Activated T-cell treated with anti-CD3 and anti-CD28 coated beads, Interleukin-2, amount 50 U/mL, for 72 hours (primary cell): Measurements from ENCODE around the gene PPP1R2B. TPM values are rescaled to one million over a fixed set of nuclear protein-coding genes. Genes with fewer than 3 reads are reported as not detected.

Experiments
- ATAC-seq, 2 donors: fragments of 150-1000 bp; cut with Tn5 transposase; replicated peaks in 1 of 2; 2 replicates each; pipeline ENCODE4 v1.10.0; 2021; ENCODE audit warnings: moderate library complexity in 2 of 2, mild to moderate bottlenecking in 1 of 2
- DNase-seq, 2 donors: peaks; one replicate each; pipeline ENCODE4 v3.0.0; 2021 to 2022; ENCODE audit warnings: mixed read lengths in 1 of 2
- H3K27ac Mint-ChIP-seq: one replicate; pipeline ENCODE4 v1.8.0; 2022; ENCODE audit warnings: mild to moderate bottlenecking, moderate library complexity, mixed read lengths
- H3K27me3 Mint-ChIP-seq: one replicate; pipeline ENCODE4 v1.8.0; 2022; ENCODE audit warnings: low read depth, mixed read lengths
- H3K36me3 Mint-ChIP-seq, 2 donors: one replicate each; pipeline ENCODE4 v1.8.0; 2022; ENCODE audit warnings: mixed read lengths in 2 of 2, mild to moderate bottlenecking in 1 of 2; ENCODE audit not compliant: insufficient read depth in 2 of 2
- H3K4me1 Mint-ChIP-seq: one replicate; pipeline ENCODE4 v1.8.0; 2022; ENCODE audit warnings: low read depth, mixed read lengths
- H3K4me3 Mint-ChIP-seq, 2 donors: one replicate each; pipeline ENCODE4 v1.8.0; 2022; ENCODE audit warnings: mild to moderate bottlenecking in 2 of 2, mixed read lengths in 2 of 2, moderate library complexity in 2 of 2
- H3K9me3 Mint-ChIP-seq, 2 donors: one replicate each; pipeline ENCODE4 v1.8.0; 2022; ENCODE audit warnings: mixed read lengths in 2 of 2
- total RNA-seq, 2 donors: library from RNA; stranded (reverse); gene quantifications; one replicate each; pipeline ENCODE4 v1.2.3, GENCODE V29; 2022

Gene PPP1R2B
- total RNA-seq, result under 1 TPM; 0.34 to 0.42 TPM

GRCh38 chr5:156850206-156850751 lies at the start of gene PPP1R2B:
Gene PPP1R2B (plus strand): TSS chr5:156850295. CDS start chr5:156850563, 268 bp downstream.
- H3K4me1 Mint-ChIP-seq, result peaks cover 7% of the 10 kb centered on the region
- ATAC-seq (no peak), DNase-seq (no peak)
- peaks cover 10 to 19% of the 10 kb centered on the region in 2 donors for H3K9me3 Mint-ChIP-seq
- peaks cover 18 to 30% of the 10 kb centered on the region in 2 donors for H3K36me3 Mint-ChIP-seq
- no peak within 1 kb of the TSS for H3K4me3 Mint-ChIP-seq
- H3K27me3 Mint-ChIP-seq, result peaks cover 25% of the 10 kb centered on the region
- no peak within 1 kb of the TSS for H3K27ac Mint-ChIP-seq

- peaks cover 0 to 1% of the 10 kb centered on the region in 2 donors for H3K36me3 Mint-ChIP-seq
- peaks cover 5% of the 10 kb centered on the region for H3K4me1 Mint-ChIP-seq
- DNase-seq (no peak), ATAC-seq (no peak)
- no peak overlapping the region for H3K4me3 Mint-ChIP-seq
- peaks cover 0 to 2% of the 10 kb centered on the region in 2 donors for H3K9me3 Mint-ChIP-seq
- no peak overlapping the region for H3K27ac Mint-ChIP-seq
- H3K27me3 Mint-ChIP-seq, result peaks cover 6% of the 10 kb centered on the region
Measured at GRCh38 chr5:156800929-156801328, 49.2 kb upstream of the PPP1R2B start.

DNA sequence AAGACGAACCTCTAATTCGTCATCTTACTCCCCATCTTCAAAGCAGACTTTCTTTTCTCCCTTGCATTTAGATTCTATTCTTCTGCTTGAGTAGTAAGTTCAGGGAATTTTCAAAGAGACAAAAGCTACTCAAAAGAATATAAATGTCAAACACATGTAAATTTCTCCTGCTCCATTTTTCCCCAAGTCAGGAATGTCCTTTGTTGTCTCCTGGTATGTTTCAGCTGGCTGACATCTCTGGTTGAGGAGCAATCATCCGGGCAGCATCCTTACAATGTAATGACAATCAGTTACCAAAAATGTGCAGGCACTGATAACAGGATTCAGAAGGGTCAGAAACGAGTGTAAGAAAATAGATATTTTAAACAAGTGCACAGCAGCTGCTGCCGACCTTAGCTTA lies 47.6 kb upstream of the PPP1R2B start:
- no peak for DNase-seq
- ATAC-seq, result no peak
- Mint-ChIP-seq H3K27me3 (peaks cover 8% of the 10 kb centered on the region), H3K27ac (no peak overlapping the region), H3K4me1 (peaks cover 5% of the 10 kb centered on the region), H3K4me3 (no peak overlapping the region), H3K36me3 (peaks cover 0 to 7% of the 10 kb centered on the region in 2 donors), H3K9me3 (peaks cover 3 to 5% of the 10 kb centered on the region in 2 donors)

GRCh38 chr5:156803404-156803803 lies 46.7 kb upstream of the PPP1R2B start:
- Mint-ChIP-seq H3K9me3 (peaks cover 3 to 5% of the 10 kb centered on the region in 2 donors), H3K4me1 (peaks cover 5% of the 10 kb centered on the region), H3K27me3 (peaks cover 8% of the 10 kb centered on the region), H3K36me3 (peaks cover 0 to 7% of the 10 kb centered on the region in 2 donors), H3K27ac (no peak overlapping the region), H3K4me3 (no peak overlapping the region)
- no peak for ATAC-seq
- no peak for DNase-seq

- Mint-ChIP-seq H3K27me3 (no peaks in the 10 kb centered on the region), H3K27ac (no peak overlapping the region), H3K4me3 (no peak overlapping the region), H3K36me3 (peaks cover 0 to 2% of the 10 kb centered on the region in 2 donors), H3K4me1 (peaks cover 9% of the 10 kb centered on the region), H3K9me3 (peaks cover 2% of the 10 kb centered on the region in 2 donors)
- DNase-seq (no peak), ATAC-seq (no peak)
Measured at GRCh38 chr5:156812959-156813358, 37.1 kb upstream of the PPP1R2B start.

- peak; percentile 67 to 78 for ATAC-seq
Measured at GRCh38 chr5:156815988-156816599, 34.0 kb upstream of the PPP1R2B start.

GRCh38 chr5:156819537-156819936 lies 30.6 kb upstream of the PPP1R2B start:
- ATAC-seq, result no peak
- no peak overlapping the region for H3K27ac Mint-ChIP-seq
- no peak for DNase-seq
- H3K9me3 Mint-ChIP-seq, result no peaks in the 10 kb centered on the region
- no peaks in the 10 kb centered on the region for H3K27me3 Mint-ChIP-seq
- no peak overlapping the region for H3K4me3 Mint-ChIP-seq
- no peaks in the 10 kb centered on the region for H3K36me3 Mint-ChIP-seq
- peaks cover 19% of the 10 kb centered on the region for H3K4me1 Mint-ChIP-seq

More at GRCh38 chr5:156815988-156816599, 34.0 kb upstream of the PPP1R2B start:
- Mint-ChIP-seq H3K9me3 (peaks cover 0 to 2% of the 10 kb centered on the region in 2 donors), H3K27me3 (no peaks in the 10 kb centered on the region), H3K4me1 (peaks cover 19% of the 10 kb centered on the region), H3K4me3 (no peak overlapping the region), H3K36me3 (no peaks in the 10 kb centered on the region), H3K27ac (peak overlapping the region; percentile 1)
- DNase-seq, result peak; percentile 25 to 50

DNA sequence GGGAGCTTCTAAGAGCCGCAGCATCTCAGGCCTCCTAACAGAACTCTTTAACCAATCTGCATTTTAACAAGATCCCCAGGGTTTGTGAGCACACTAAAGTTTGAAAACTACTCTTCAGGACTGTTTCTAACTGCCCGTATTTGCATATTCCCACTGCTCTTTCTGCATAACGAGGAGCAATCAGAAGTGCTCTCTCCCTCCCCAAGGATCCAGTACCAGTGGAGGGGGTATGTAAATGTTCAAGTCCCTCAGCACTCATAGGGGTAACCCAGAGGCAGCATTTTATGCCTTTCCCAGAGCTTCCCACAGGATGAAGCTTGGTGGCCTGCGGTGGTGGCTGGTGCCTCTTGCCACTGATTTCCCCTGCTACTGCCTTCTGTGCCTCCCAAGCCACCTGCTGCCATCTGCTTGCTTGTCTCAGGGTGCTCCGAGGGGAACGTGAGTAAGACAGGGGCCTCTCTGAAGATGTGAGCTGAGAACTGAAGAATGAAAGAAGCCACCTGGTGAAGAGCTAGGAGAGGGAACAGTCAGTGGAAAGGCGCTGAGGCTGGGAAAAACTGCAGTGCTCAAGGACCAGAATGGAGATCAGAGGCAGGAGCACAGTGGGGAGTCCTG lies 30.0 kb upstream of the PPP1R2B start:
- Mint-ChIP-seq H3K27me3 (no peaks in the 10 kb centered on the region), H3K4me1 (peaks cover 18% of the 10 kb centered on the region), H3K36me3 (no peaks in the 10 kb centered on the region), H3K9me3 (no peaks in the 10 kb centered on the region), H3K4me3 (no peak overlapping the region), H3K27ac (no peak overlapping the region)
- ATAC-seq (no peak), DNase-seq (no peak)

GRCh38 chr5:156824241-156824640 lies 25.9 kb upstream of the PPP1R2B start:
- Mint-ChIP-seq H3K9me3 (no peaks in the 10 kb centered on the region), H3K36me3 (peaks cover 0 to 3% of the 10 kb centered on the region in 2 donors), H3K4me3 (no peak overlapping the region), H3K4me1 (peaks cover 18% of the 10 kb centered on the region), H3K27me3 (no peaks in the 10 kb centered on the region), H3K27ac (no peak overlapping the region)
- ATAC-seq, result no peak
- DNase-seq, result no peak

GRCh38 chr5:156824800-156825199 lies 25.3 kb upstream of the PPP1R2B start:
- Mint-ChIP-seq H3K9me3 (no peaks in the 10 kb centered on the region), H3K36me3 (peaks cover 0 to 3% of the 10 kb centered on the region in 2 donors), H3K4me3 (no peak overlapping the region), H3K4me1 (peaks cover 16% of the 10 kb centered on the region), H3K27ac (no peak overlapping the region), H3K27me3 (no peaks in the 10 kb centered on the region)
- DNase-seq (no peak), ATAC-seq (no peak)

- H3K4me3 Mint-ChIP-seq, result no peak overlapping the region
- no peaks in the 10 kb centered on the region for H3K9me3 Mint-ChIP-seq
- ATAC-seq, result no peak
- H3K36me3 Mint-ChIP-seq, result peaks cover 0 to 3% of the 10 kb centered on the region in 2 donors
- no peaks in the 10 kb centered on the region for H3K27me3 Mint-ChIP-seq
- no peak for DNase-seq
- no peak overlapping the region for H3K27ac Mint-ChIP-seq
- H3K4me1 Mint-ChIP-seq, result peaks cover 9% of the 10 kb centered on the region
Measured at GRCh38 chr5:156825688-156826087, 24.4 kb upstream of the PPP1R2B start.

DNA sequence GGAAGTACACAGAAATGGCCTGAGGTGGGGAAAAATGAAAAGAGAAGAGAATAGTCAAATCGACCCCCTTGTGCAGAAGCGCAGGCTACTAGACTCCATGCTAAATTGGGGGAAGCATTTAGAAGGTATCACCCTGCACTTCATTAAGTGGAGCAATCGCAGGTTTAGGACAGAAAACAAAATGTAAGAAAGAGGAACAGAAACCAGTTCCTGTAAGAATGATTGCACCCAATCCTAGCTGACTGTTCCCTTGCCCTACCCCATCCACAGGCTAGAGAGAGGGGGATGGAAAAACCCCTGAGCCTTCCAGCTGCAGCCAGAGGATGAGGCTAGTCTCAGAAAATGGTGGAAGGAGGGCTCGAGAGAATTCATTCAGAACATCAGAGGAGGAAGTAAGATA lies 23.9 kb upstream of the PPP1R2B start:
- DNase-seq (no peak), ATAC-seq (no peak)
- no peaks in the 10 kb centered on the region for H3K9me3 Mint-ChIP-seq
- no peak overlapping the region for H3K4me3 Mint-ChIP-seq
- H3K4me1 Mint-ChIP-seq, result peaks cover 9% of the 10 kb centered on the region
- no peaks in the 10 kb centered on the region for H3K27me3 Mint-ChIP-seq
- H3K36me3 Mint-ChIP-seq, result peaks cover 0 to 3% of the 10 kb centered on the region in 2 donors
- no peak overlapping the region for H3K27ac Mint-ChIP-seq

GRCh38 chr5:156834916-156835315 lies 15.2 kb upstream of the PPP1R2B start:
- no peaks in the 10 kb centered on the region for H3K36me3 Mint-ChIP-seq
- no peak overlapping the region for H3K27ac Mint-ChIP-seq
- no peaks in the 10 kb centered on the region for H3K9me3 Mint-ChIP-seq
- H3K4me1 Mint-ChIP-seq, result peaks cover 20% of the 10 kb centered on the region
- H3K27me3 Mint-ChIP-seq, result peaks cover 10% of the 10 kb centered on the region
- no peak overlapping the region for H3K4me3 Mint-ChIP-seq
- DNase-seq (no peak), ATAC-seq (no peak)
